ENCODE measurements around the gene GLRA3.
"Not testable (repeated sequence)": the region's sequence is repeated elsewhere in the genome, so short reads cannot be mapped to it uniquely, and the experiment has no call there.

The GLRA3 gene

GRCh38 chr4:174789657-174790056, 39.4 kb downstream of the GLRA3 start (continued):
- no peak for TF ChIP-seq PATZ1 (CRISPR knock-in tag; IDR thresholded peaks at IDR 0.05; ENCODE audit: borderline replicate concordance)
- no peak for TF ChIP-seq BACH2 (CRISPR knock-in tag; IDR thresholded peaks at IDR 0.05; ENCODE audit: borderline replicate concordance)
- TF ChIP-seq ZFP3 (CRISPR knock-in tag; IDR thresholded peaks at IDR 0.05) = no peak

GRCh38 chr4:174778274-174778986, 50.6 kb downstream of the GLRA3 start:
- not testable (repeated sequence) for ATAC-seq

- no peak for ATAC-seq
- TF ChIP-seq PPARA (CRISPR knock-in tag; IDR thresholded peaks at IDR 0.05; ENCODE audit: borderline replicate concordance) (no peak), OSR1 (CRISPR knock-in tag; IDR thresholded peaks at IDR 0.05) (no peak), TSHZ2 (CRISPR knock-in tag; IDR thresholded peaks at IDR 0.05) (no peak), ZFP30 (CRISPR knock-in tag; IDR thresholded peaks at IDR 0.05) (no peak), CSDC2 (CRISPR knock-in tag; IDR thresholded peaks at IDR 0.05) (no peak)
Measured at GRCh38 chr4:174775366-174775765, 53.7 kb downstream of the GLRA3 start.

GRCh38 chr4:174764105-174764729, 64.8 kb downstream of the GLRA3 start:
- TF ChIP-seq ESRRG (CRISPR knock-in tag; IDR thresholded peaks at IDR 0.05) (no peak), ZNF8 (CRISPR knock-in tag; IDR thresholded peaks at IDR 0.05) (0 out of 2 replicates have a peak, but pooled peaks have one; percentile 22)
- peak; percentile 85 for ATAC-seq

- no peak for TF ChIP-seq ARNTL (CRISPR knock-in tag; IDR thresholded peaks at IDR 0.05; ENCODE audit: borderline replicate concordance, low read depth)
- no peak for TF ChIP-seq BACH2 (CRISPR knock-in tag; IDR thresholded peaks at IDR 0.05; ENCODE audit: borderline replicate concordance)
- TF ChIP-seq POU6F1 (CRISPR knock-in tag; IDR thresholded peaks at IDR 0.05; ENCODE audit: borderline replicate concordance, low read depth) = no peak
- no peak for TF ChIP-seq OSR1 (CRISPR knock-in tag; IDR thresholded peaks at IDR 0.05)
- TF ChIP-seq GLIS3 (CRISPR knock-in tag; IDR thresholded peaks at IDR 0.05) = no peak
- no peak for TF ChIP-seq ESRRG (CRISPR knock-in tag; IDR thresholded peaks at IDR 0.05)
- TF ChIP-seq PPARA (CRISPR knock-in tag; IDR thresholded peaks at IDR 0.05; ENCODE audit: borderline replicate concordance) = no peak
- no peak for TF ChIP-seq SNAI2 (CRISPR knock-in tag; IDR thresholded peaks at IDR 0.05)
- no peak for TF ChIP-seq CSDC2 (CRISPR knock-in tag; IDR thresholded peaks at IDR 0.05)
- TF ChIP-seq ZNF565 (CRISPR knock-in tag; conservative IDR thresholded peaks at IDR 0.05; ENCODE audit: low read depth) = no peak
- TF ChIP-seq TSHZ2 (CRISPR knock-in tag; IDR thresholded peaks at IDR 0.05) = no peak
- no peak for TF ChIP-seq ZFP3 (CRISPR knock-in tag; IDR thresholded peaks at IDR 0.05)
- TF ChIP-seq ZFP30 (CRISPR knock-in tag; IDR thresholded peaks at IDR 0.05) = no peak
- TF ChIP-seq TOX (CRISPR knock-in tag; IDR thresholded peaks at IDR 0.05; ENCODE audit: borderline replicate concordance) = no peak
- no peak for TF ChIP-seq ISL1 (CRISPR knock-in tag; IDR thresholded peaks at IDR 0.05)
- no peak for ATAC-seq
Measured at GRCh38 chr4:174763454-174764104, 65.5 kb downstream of the GLRA3 start.

Data from SK-N-SH treated with all-trans-retinoic acid at 6 μM for 48 hours (cell line).